Stomach smooth muscle (tissue), 2 donors: ENCODE measurements around the gene SLC12A6.
"Not testable (repeated sequence)": the region's sequence is repeated elsewhere in the genome, so short reads cannot be mapped to it uniquely, and the experiment has no call there.

Experiments
- H3K27ac ChIP-seq: one replicate; pipeline ENCODE4 v1.7.0; 2013; ENCODE audit warnings: mild to moderate bottlenecking, low read length, inconsistent platforms
- H3K27me3 ChIP-seq, 2 donors: one replicate each; pipeline ENCODE4 v1.7.0; 2013; ENCODE audit warnings: low read length in 2 of 2; ENCODE audit not compliant: insufficient read depth in 2 of 2, control insufficient read depth in 1 of 2
- H3K36me3 ChIP-seq, 2 donors: one replicate each; pipeline ENCODE4 v1.7.0; 2013; ENCODE audit warnings: low read length in 2 of 2; ENCODE audit not compliant: control insufficient read depth in 2 of 2, insufficient read depth in 2 of 2
- H3K4me1 ChIP-seq: one replicate; pipeline ENCODE4 v1.7.0; 2013; ENCODE audit warnings: low read length; ENCODE audit not compliant: control insufficient read depth, insufficient read depth
- H3K4me3 ChIP-seq, 2 donors: one replicate each; pipeline ENCODE4 v1.7.0; 2013; ENCODE audit warnings: low read length in 2 of 2
- H3K9ac ChIP-seq, 2 donors: one replicate each; pipeline ENCODE4 v1.7.0; 2013; ENCODE audit warnings: low read length in 2 of 2, mild to moderate bottlenecking in 1 of 2
- H3K9me3 ChIP-seq, 2 donors: one replicate each; pipeline ENCODE4 v1.7.0; 2013; ENCODE audit warnings: low read length in 2 of 2; ENCODE audit not compliant: control insufficient read depth in 2 of 2
- donor health status: healthy.
- donor health status: Pancreatic carcinoma.

SLC12A6 gene

DNA sequence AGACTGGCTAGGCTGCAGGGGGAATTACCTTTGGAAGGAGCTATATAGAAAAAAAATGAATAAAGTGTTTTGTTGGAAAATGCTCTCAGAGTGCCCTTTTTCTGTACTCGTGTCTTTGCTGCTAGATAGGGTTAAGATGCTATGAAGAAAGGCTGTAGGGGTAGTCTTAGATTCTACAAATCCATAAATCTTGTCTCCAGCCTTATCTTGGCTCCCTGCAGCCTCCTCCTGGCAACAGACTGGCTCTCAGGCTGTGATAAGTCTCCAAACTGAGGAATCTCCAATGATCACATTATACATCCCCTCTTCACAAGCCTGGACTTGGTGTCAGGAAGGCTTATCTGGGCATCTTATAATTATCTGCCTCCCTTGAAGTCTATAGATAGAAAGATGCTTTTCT is 20.1 kb upstream of the SLC12A6 start:
- H3K4me3 ChIP-seq: no peak overlapping the region

GRCh38 chr15:34355241-34355640 is 17.7 kb upstream of the SLC12A6 start:
- peaks cover 0 to 25% of the 10 kb centered on the region in 2 donors for H3K36me3 ChIP-seq
- H3K4me1 ChIP-seq: no peaks in the 10 kb centered on the region
- H3K9ac ChIP-seq: no peak overlapping the region
- H3K9me3 ChIP-seq: no peaks in the 10 kb centered on the region
- H3K4me3 ChIP-seq: no peak overlapping the region
- H3K27me3 ChIP-seq: no peaks in the 10 kb centered on the region
- no peak overlapping the region for H3K27ac ChIP-seq

More for the DNA sequence above, 20.1 kb upstream of the SLC12A6 start:
- Histone ChIP-seq H3K27ac (no peak overlapping the region), H3K27me3 (no peaks in the 10 kb centered on the region), H3K36me3 (peaks cover 0 to 30% of the 10 kb centered on the region in 2 donors), H3K9ac (no peak overlapping the region), H3K9me3 (no peaks in the 10 kb centered on the region), H3K4me1 (no peaks in the 10 kb centered on the region)

- H3K27ac ChIP-seq: no peak overlapping the region
Observed at GRCh38 chr15:34354286-34354685, 16.7 kb upstream of the SLC12A6 start.

GRCh38 chr15:34353627-34354026 is 16.0 kb upstream of the SLC12A6 start:
- Histone ChIP-seq H3K9me3 (no peaks in the 10 kb centered on the region), H3K4me3 (no peak overlapping the region), H3K27ac (no peak overlapping the region), H3K9ac (no peak overlapping the region), H3K4me1 (no peaks in the 10 kb centered on the region), H3K36me3 (peaks cover 0 to 18% of the 10 kb centered on the region in 2 donors), H3K27me3 (no peaks in the 10 kb centered on the region)

More at GRCh38 chr15:34354286-34354685, 16.7 kb upstream of the SLC12A6 start:
- Histone ChIP-seq H3K9ac (no peak overlapping the region), H3K4me3 (no peak overlapping the region), H3K27me3 (no peaks in the 10 kb centered on the region), H3K4me1 (no peaks in the 10 kb centered on the region), H3K36me3 (peaks cover 0 to 18% of the 10 kb centered on the region in 2 donors), H3K9me3 (no peaks in the 10 kb centered on the region)

DNA sequence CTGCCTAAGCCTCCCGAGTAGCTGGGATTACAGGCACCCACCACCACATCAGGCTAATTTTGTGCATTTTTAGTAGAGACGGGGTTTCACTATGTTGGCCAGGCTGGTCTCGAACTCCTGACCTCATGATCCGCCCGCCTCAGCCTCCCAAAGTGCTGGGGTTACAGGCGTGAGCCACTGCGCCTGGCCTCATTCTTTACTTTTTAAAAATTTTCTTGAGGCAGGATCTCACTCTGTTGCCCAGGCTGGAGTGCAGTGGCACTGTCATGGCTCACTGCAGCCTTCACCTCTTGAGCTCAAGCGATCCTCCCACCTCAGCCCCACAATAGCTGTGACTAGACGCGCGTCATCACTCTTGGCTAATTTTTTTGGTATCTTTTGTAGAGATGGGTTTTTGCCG is 15.4 kb upstream of the SLC12A6 start:
- H3K27ac ChIP-seq, H3K4me3 ChIP-seq: not testable (repeated sequence)

GRCh38 chr15:34349769-34350168 is 12.2 kb upstream of the SLC12A6 start:
- H3K9me3 ChIP-seq: no peaks in the 10 kb centered on the region
- H3K9ac ChIP-seq: no peak overlapping the region
- peaks cover 0 to 2% of the 10 kb centered on the region in 2 donors for H3K36me3 ChIP-seq
- no peaks in the 10 kb centered on the region for H3K27me3 ChIP-seq
- H3K4me1 ChIP-seq: no peaks in the 10 kb centered on the region
- H3K27ac ChIP-seq: no peak overlapping the region
- H3K4me3 ChIP-seq: no peak overlapping the region

More for the DNA sequence above, 15.4 kb upstream of the SLC12A6 start:
- H3K36me3 ChIP-seq: peaks cover 0 to 14% of the 10 kb centered on the region in 2 donors
- not testable (repeated sequence) for H3K4me1 ChIP-seq, H3K27me3 ChIP-seq, H3K9me3 ChIP-seq, H3K9ac ChIP-seq

DNA sequence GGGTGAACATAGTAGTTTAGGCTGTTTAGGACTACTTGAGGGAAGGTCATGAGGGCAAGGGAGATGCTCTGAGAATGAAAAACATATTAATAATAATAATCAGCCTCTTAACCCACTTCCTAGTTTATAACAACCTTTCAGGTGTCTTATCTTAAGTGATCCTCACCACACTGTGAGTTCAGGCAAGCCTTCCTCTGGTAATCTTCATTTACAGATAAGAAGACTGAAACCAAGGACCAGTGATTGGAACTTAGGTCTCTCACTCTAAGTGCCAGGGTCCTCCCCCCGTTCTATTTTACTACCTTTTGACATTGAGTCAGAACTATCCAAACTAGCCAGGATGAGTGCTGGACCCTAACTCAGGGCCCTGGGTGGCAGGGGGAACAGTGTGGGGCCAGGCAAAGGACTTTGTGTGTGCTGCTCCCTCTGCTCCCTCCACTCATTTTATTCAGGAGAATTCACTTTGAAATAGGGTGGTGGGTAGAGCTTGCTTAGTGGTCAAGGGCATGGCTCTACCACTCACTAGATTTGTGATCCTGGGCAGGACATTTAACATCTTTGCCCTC is 11.2 kb upstream of the SLC12A6 start:
- no peaks in the 10 kb centered on the region for H3K27me3 ChIP-seq
- H3K27ac ChIP-seq: no peak overlapping the region

GRCh38 chr15:34347951-34348638 is 10.5 kb upstream of the SLC12A6 start:
- H3K4me1 ChIP-seq: no peaks in the 10 kb centered on the region

More for the DNA sequence above, 11.2 kb upstream of the SLC12A6 start:
- Histone ChIP-seq H3K9me3 (no peaks in the 10 kb centered on the region), H3K9ac (no peak overlapping the region), H3K36me3 (peaks cover 0 to 2% of the 10 kb centered on the region in 2 donors), H3K4me3 (no peak overlapping the region), H3K4me1 (no peaks in the 10 kb centered on the region)

DNA sequence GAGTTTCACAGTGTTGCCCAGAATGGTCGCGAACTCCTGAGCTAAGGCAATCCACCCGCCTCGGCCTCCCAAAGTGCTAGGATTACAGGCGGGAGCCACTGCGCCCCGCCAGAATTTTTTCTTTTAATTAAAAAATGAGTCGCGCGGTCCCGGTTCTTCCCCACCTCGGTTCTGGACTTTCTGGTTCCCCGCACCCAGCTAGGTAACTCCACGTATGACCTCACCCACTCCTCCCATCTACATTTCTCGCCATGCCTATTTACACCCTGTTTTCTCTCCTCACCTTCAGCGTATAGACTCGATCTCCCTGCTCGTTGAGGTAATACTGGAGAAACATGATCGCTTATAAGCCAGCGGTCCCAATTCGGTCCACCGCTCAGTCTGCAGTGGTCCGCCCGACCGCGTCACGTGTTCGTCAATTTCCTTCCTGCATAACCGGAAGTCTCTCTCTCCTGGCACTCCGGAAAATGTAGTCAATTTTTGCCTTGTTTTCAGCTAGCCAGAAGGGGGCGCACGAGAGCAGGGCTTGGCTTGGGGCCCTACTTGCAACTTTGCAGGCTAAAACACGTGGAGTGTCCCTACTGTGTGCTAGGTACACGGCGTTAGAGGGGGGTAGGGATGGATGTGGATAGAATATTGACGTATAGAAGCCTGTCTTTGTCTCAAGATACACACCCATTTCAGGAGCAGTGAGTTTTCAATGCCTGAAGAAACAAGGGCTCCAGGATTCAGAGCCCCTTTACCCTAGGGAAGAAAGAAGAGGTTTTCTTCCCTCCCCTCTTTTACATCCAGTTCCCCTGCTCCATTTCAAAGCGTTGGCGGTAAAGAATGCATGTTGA is 5.4 kb upstream of the SLC12A6 start, which contains the start of the genes NOP10 and NUTM1:
TSS of gene NOP10 (minus strand) at position 400 of the 839 bp plus-strand sequence. CDS start at position 337, 63 bp downstream.
TSS of gene NUTM1 (plus strand) at position 579 of the 839 bp plus-strand sequence. CDS start 382 bp downstream, outside the sequence.
- peak within 1 kb of the TSS; percentile 72 to 93 for H3K9ac ChIP-seq
- no peaks in the 10 kb centered on the region for H3K27me3 ChIP-seq
- peaks cover 7% of the 10 kb centered on the region for H3K4me1 ChIP-seq
- H3K36me3 ChIP-seq: peaks cover 0 to 4% of the 10 kb centered on the region in 2 donors
- peak within 1 kb of the TSS; percentile 76 for H3K27ac ChIP-seq
- no peaks in the 10 kb centered on the region for H3K9me3 ChIP-seq
- H3K4me3 ChIP-seq: peak within 1 kb of the TSS; percentile 79 to 100

More at GRCh38 chr15:34347951-34348638, 10.5 kb upstream of the SLC12A6 start:
- Histone ChIP-seq H3K27ac (no peak overlapping the region), H3K9ac (no peak overlapping the region), H3K9me3 (no peaks in the 10 kb centered on the region), H3K27me3 (no peaks in the 10 kb centered on the region), H3K4me3 (no peak overlapping the region), H3K36me3 (no peaks in the 10 kb centered on the region)

- not testable (repeated sequence) for H3K9me3 ChIP-seq, H3K4me1 ChIP-seq, H3K27me3 ChIP-seq, H3K36me3 ChIP-seq
- peak overlapping the region; percentile 76 for H3K27ac ChIP-seq
- H3K9ac ChIP-seq: peak overlapping the region; percentile 72 to 93
- H3K4me3 ChIP-seq: peak overlapping the region; percentile 79 to 100
Observed at GRCh38 chr15:34342213-34342736, 4.7 kb upstream of the SLC12A6 start.
